Skeletal muscle tissue (tissue), 1 donor: Measurements from ENCODE around the gene SULT6B1. TPM values are rescaled to one million over a fixed set of nuclear protein-coding genes. Genes with fewer than 3 reads are reported as not detected.

ENCODE experiments used
- total RNA-seq: library from RNA; depleted of rRNA; stranded (reverse); fragments of >200 nt; gene quantifications from one replicate; pipeline ENCODE4 v1.2.3, GENCODE V29; 2014

SULT6B1 gene
- total RNA-seq, 1 donor from 2014 or later: not detected

Other genes with a start within 250 kb of the SULT6B1 start
- 15.7 TPM for gene STRN, start 222.1 kb downstream of the SULT6B1 start, total RNA-seq
- 41.2 TPM for gene HEATR5B, start 104.3 kb downstream of the SULT6B1 start, total RNA-seq
- gene GPATCH11, start 104.2 kb downstream of the SULT6B1 start, total RNA-seq: 3.7 TPM
- gene EIF2AK2, start 31.7 kb downstream of the SULT6B1 start, total RNA-seq: 22.4 TPM
- 13.0 TPM for gene CEBPZOS, start 7.8 kb upstream of the SULT6B1 start, total RNA-seq
- 17.2 TPM for gene CEBPZ, start 42.9 kb upstream of the SULT6B1 start, total RNA-seq
- 6.3 TPM for gene NDUFAF7, start 43.0 kb upstream of the SULT6B1 start, total RNA-seq
- 48.5 TPM for gene PRKD3, start 136.2 kb upstream of the SULT6B1 start, total RNA-seq
- gene QPCT, start 156.0 kb upstream of the SULT6B1 start, total RNA-seq: 5.2 TPM